GM13976 (cell line): ENCODE measurements around the gene BCL11A.

Experiments
- DNase-seq: peaks from one replicate; pipeline ENCODE4 v3.0.0; 2012; ENCODE audit warnings: low spot score
- CTCF ChIP-seq: IDR thresholded peaks from 2 replicates; pipeline ENCODE4 v1.5.1; 2012; ENCODE audit warnings: borderline replicate concordance, mild to moderate bottlenecking; ENCODE audit not compliant: insufficient read depth; ENCODE audit errors: extremely low read depth, missing control alignments, control extremely low read depth
- in situ Hi-C: fragments of 300-500 bp; cut with MboI; formaldehyde crosslinking; loops from one replicate; pipeline ENCODE4 v1.12.0; 2022; ENCODE audit warnings: low sequenced_read_pairs, mixed read lengths, inconsistent platforms; ENCODE audit not compliant: unreplicated experiment

The BCL11A gene

GRCh38 chr2:60472041-60472440 is 81.4 kb downstream of the BCL11A start:
- in situ Hi-C loops = no loop called here
- DNase-seq = no peak
- TF ChIP-seq CTCF = no peak

GRCh38 chr2:60470340-60470739 is 83.1 kb downstream of the BCL11A start:
- DNase-seq = no peak
- no peak for TF ChIP-seq CTCF
- in situ Hi-C loops = no loop called here

GRCh38 chr2:60469536-60470317 is 83.7 kb downstream of the BCL11A start:
- DNase-seq = no peak
- no peak for TF ChIP-seq CTCF
- in situ Hi-C loops = no loop called here

- no peak for TF ChIP-seq CTCF
- no peak for DNase-seq
- in situ Hi-C loops = no loop called here
These were observed 84.9 kb downstream of the BCL11A start for GRCh38 chr2:60468382-60469085.

GRCh38 chr2:60466161-60466702 is 87.2 kb downstream of the BCL11A start:
- in situ Hi-C loops = no loop called here
- no peak for TF ChIP-seq CTCF
- no peak for DNase-seq

GRCh38 chr2:60465736-60466135 is 87.7 kb downstream of the BCL11A start:
- TF ChIP-seq CTCF = no peak
- in situ Hi-C loops = no loop called here
- no peak for DNase-seq
